ENCODE measurements around the gene TMEM74B.
"Not testable (repeated sequence)": the region's sequence is repeated elsewhere in the genome, so short reads cannot be mapped to it uniquely, and the experiment has no call there.

TMEM74B gene

GRCh38 chr20:1178623-1179022, 6.2 kb downstream of the TMEM74B start:
- DNase-seq (ENCODE audit: low read depth in 2 of 2): no peak

GRCh38 chr20:1178103-1178502, 6.7 kb downstream of the TMEM74B start:
- DNase-seq (ENCODE audit: low read depth in 2 of 2): no peak

GRCh38 chr20:1177680-1178079, 7.1 kb downstream of the TMEM74B start:
- no peak for DNase-seq (ENCODE audit: low read depth in 2 of 2)

GRCh38 chr20:1174787-1175186, 10.0 kb downstream of the TMEM74B start:
- DNase-seq (ENCODE audit: low read depth in 2 of 2): no peak

- no peak for DNase-seq (ENCODE audit: low read depth in 2 of 2)
Measured at GRCh38 chr20:1173698-1174097, 11.1 kb downstream of the TMEM74B start.

GRCh38 chr20:1171461-1172093, 13.2 kb downstream of the TMEM74B start:
- no peak for DNase-seq (ENCODE audit: low read depth in 2 of 2)

GRCh38 chr20:1169224-1169623, 15.6 kb downstream of the TMEM74B start:
- no peak for DNase-seq (ENCODE audit: low read depth in 2 of 2)

- no peak for DNase-seq (ENCODE audit: low read depth in 2 of 2)
Measured at GRCh38 chr20:1166948-1167720, 17.6 kb downstream of the TMEM74B start.

GRCh38 chr20:1165941-1166340, 18.8 kb downstream of the TMEM74B start:
- DNase-seq (ENCODE audit: low read depth in 2 of 2): no peak

GRCh38 chr20:1165521-1165920, 19.3 kb downstream of the TMEM74B start:
- no peak for DNase-seq (ENCODE audit: low read depth in 2 of 2)

- no peak for DNase-seq (ENCODE audit: low read depth in 2 of 2)
Measured at GRCh38 chr20:1164871-1165270, 19.9 kb downstream of the TMEM74B start.

GRCh38 chr20:1163653-1164052, 21.1 kb downstream of the TMEM74B start:
- no peak for DNase-seq (ENCODE audit: low read depth in 2 of 2)

GRCh38 chr20:1163105-1163504, 21.7 kb downstream of the TMEM74B start:
- no peak for DNase-seq (ENCODE audit: low read depth in 2 of 2)

- no peak for DNase-seq (ENCODE audit: low read depth in 2 of 2)
Measured at GRCh38 chr20:1160991-1161390, 23.8 kb downstream of the TMEM74B start.

- no peak for DNase-seq (ENCODE audit: low read depth in 2 of 2)
Measured at GRCh38 chr20:1160496-1160895, 24.3 kb downstream of the TMEM74B start.

- no peak for DNase-seq (ENCODE audit: low read depth in 2 of 2)
Measured at GRCh38 chr20:1155342-1155741, 29.4 kb downstream of the TMEM74B start.

- no peak for DNase-seq (ENCODE audit: low read depth in 2 of 2)
Measured at GRCh38 chr20:1154691-1155090, 30.1 kb downstream of the TMEM74B start.

GRCh38 chr20:1154226-1154625, 30.6 kb downstream of the TMEM74B start:
- no peak for DNase-seq (ENCODE audit: low read depth in 2 of 2)

- no peak for DNase-seq (ENCODE audit: low read depth in 2 of 2)
Measured at GRCh38 chr20:1150968-1151367, 33.8 kb downstream of the TMEM74B start.

- DNase-seq (ENCODE audit: low read depth in 2 of 2): no peak
Measured at GRCh38 chr20:1150218-1150617, 34.6 kb downstream of the TMEM74B start.

GRCh38 chr20:1149812-1150211, 35.0 kb downstream of the TMEM74B start:
- not testable (repeated sequence) for DNase-seq (ENCODE audit: low read depth in 2 of 2)

- no peak for DNase-seq (ENCODE audit: low read depth in 2 of 2)
Measured at GRCh38 chr20:1146957-1147356, 37.8 kb downstream of the TMEM74B start.

GRCh38 chr20:1144401-1145172, 40.2 kb downstream of the TMEM74B start:
- no peak for DNase-seq (ENCODE audit: low read depth in 2 of 2)
